Glomerular visceral epithelial cell (primary cell): ENCODE data around the gene HES2.
"Not testable (repeated sequence)": the region's sequence is repeated elsewhere in the genome, so short reads cannot be mapped to it uniquely, and the experiment has no call there.

ENCODE experiments used
- DNase-seq: peaks from one replicate; pipeline ENCODE4 v3.0.0-alpha.2; 2016; ENCODE audit errors: extremely low spot score

Gene HES2

GRCh38 chr1:6437012-6437700 is 17.4 kb upstream of the HES2 start:
- DNase-seq = peak; percentile 75

- DNase-seq = not testable (repeated sequence)
Measured at GRCh38 chr1:6436277-6436676, 16.6 kb upstream of the HES2 start.

- no peak for DNase-seq
Measured at GRCh38 chr1:6435547-6435946, 15.8 kb upstream of the HES2 start.

GRCh38 chr1:6435129-6435528 is 15.4 kb upstream of the HES2 start:
- no peak for DNase-seq

- no peak for DNase-seq
Measured at GRCh38 chr1:6434186-6434585, 14.5 kb upstream of the HES2 start.

GRCh38 chr1:6431645-6432579 is 12.2 kb upstream of the HES2 start:
- DNase-seq = not testable (repeated sequence)

- DNase-seq = not testable (repeated sequence)
Measured at GRCh38 chr1:6429660-6430411, 10.1 kb upstream of the HES2 start.

- DNase-seq = not testable (repeated sequence)
Measured at GRCh38 chr1:6428453-6428852, 8.7 kb upstream of the HES2 start.

GRCh38 chr1:6427441-6428390 is 8.0 kb upstream of the HES2 start:
- DNase-seq = no peak

- DNase-seq = no peak
Measured at GRCh38 chr1:6426972-6427350, 7.2 kb upstream of the HES2 start.

- no peak for DNase-seq
Measured at GRCh38 chr1:6426277-6426971, 6.7 kb upstream of the HES2 start.

GRCh38 chr1:6425658-6426057 is 5.9 kb upstream of the HES2 start:
- no peak for DNase-seq

GRCh38 chr1:6424619-6425593 is 5.2 kb upstream of the HES2 start, which contains the start of gene ESPN:
TSS of gene ESPN (plus strand) at chr1:6424776. CDS start at chr1:6424956, 180 bp downstream.
- DNase-seq = no peak

GRCh38 chr1:6424000-6424565 is 4.4 kb upstream of the HES2 start:
- no peak for DNase-seq

GRCh38 chr1:6423321-6423999 is 3.7 kb upstream of the HES2 start:
- DNase-seq = peak; percentile 70

GRCh38 chr1:6421266-6421665 is 1.5 kb upstream of the HES2 start:
- no peak for DNase-seq

- DNase-seq = no peak
Measured at GRCh38 chr1:6420454-6421042, 829 bp upstream of the HES2 start.

- no peak for DNase-seq
Measured at GRCh38 chr1:6419397-6419803, 319 bp downstream of the HES2 start.
